ENCODE data around the gene DOC2B.
"Not testable (repeated sequence)": the region's sequence is repeated elsewhere in the genome, so short reads cannot be mapped to it uniquely, and the experiment has no call there.

Gene DOC2B

GRCh38 chr17:204427-205147 is 23.1 kb upstream of the DOC2B start:
- DNase-seq (ENCODE audit: low read depth, low spot score): no peak
- TF ChIP-seq CTCF (IDR thresholded peaks at IDR 0.05; ENCODE audit: low read depth, low read length): no peak
- in situ Hi-C loops (cut with HindIII; ENCODE audit: low sequenced_read_pairs): no loop called here
- H3K4me3 ChIP-seq (ENCODE audit: low read depth, low read length): no peak overlapping the region

- no peak overlapping the region for H3K4me3 ChIP-seq (ENCODE audit: low read depth, low read length)
- in situ Hi-C loops (cut with HindIII; ENCODE audit: low sequenced_read_pairs): no loop called here
- TF ChIP-seq CTCF (IDR thresholded peaks at IDR 0.05; ENCODE audit: low read depth, low read length): no peak
- no peak for DNase-seq (ENCODE audit: low read depth, low spot score)
Observed at GRCh38 chr17:202501-202951, 21.1 kb upstream of the DOC2B start.

GRCh38 chr17:201736-202135 is 20.3 kb upstream of the DOC2B start:
- DNase-seq (ENCODE audit: low read depth, low spot score); H3K4me3 ChIP-seq (ENCODE audit: low read depth, low read length); in situ Hi-C loops (cut with HindIII; ENCODE audit: low sequenced_read_pairs): not testable (repeated sequence)

GRCh38 chr17:201257-201656 is 19.8 kb upstream of the DOC2B start:
- DNase-seq (ENCODE audit: low read depth, low spot score); in situ Hi-C loops (cut with HindIII; ENCODE audit: low sequenced_read_pairs); H3K4me3 ChIP-seq (ENCODE audit: low read depth, low read length): not testable (repeated sequence)

- no peak overlapping the region for H3K4me3 ChIP-seq (ENCODE audit: low read depth, low read length)
- TF ChIP-seq CTCF (IDR thresholded peaks at IDR 0.05; ENCODE audit: low read depth, low read length): no peak
- DNase-seq (ENCODE audit: low read depth, low spot score): no peak
- in situ Hi-C loops (cut with HindIII; ENCODE audit: low sequenced_read_pairs): no loop called here
Observed at GRCh38 chr17:200586-200985, 19.1 kb upstream of the DOC2B start.

- no peak overlapping the region for H3K4me3 ChIP-seq (ENCODE audit: low read depth, low read length)
- in situ Hi-C loops (cut with HindIII; ENCODE audit: low sequenced_read_pairs): no loop called here
- no peak for TF ChIP-seq CTCF (IDR thresholded peaks at IDR 0.05; ENCODE audit: low read depth, low read length)
- no peak for DNase-seq (ENCODE audit: low read depth, low spot score)
Observed at GRCh38 chr17:199806-200545, 18.5 kb upstream of the DOC2B start.

GRCh38 chr17:199191-199604 is 17.7 kb upstream of the DOC2B start:
- TF ChIP-seq CTCF (IDR thresholded peaks at IDR 0.05; ENCODE audit: low read depth, low read length): no peak
- in situ Hi-C loops (cut with HindIII; ENCODE audit: low sequenced_read_pairs): no loop called here
- DNase-seq (ENCODE audit: low read depth, low spot score): peak; percentile 24
- no peak overlapping the region for H3K4me3 ChIP-seq (ENCODE audit: low read depth, low read length)

- DNase-seq (ENCODE audit: low read depth, low spot score); in situ Hi-C loops (cut with HindIII; ENCODE audit: low sequenced_read_pairs); H3K4me3 ChIP-seq (ENCODE audit: low read depth, low read length): not testable (repeated sequence)
Observed at GRCh38 chr17:198225-198624, 16.8 kb upstream of the DOC2B start.

Data from astrocyte of the spinal cord (primary cell).